GM19324 (cell line): Measurements from ENCODE around the gene CCT2.
"Not testable (repeated sequence)": the region's sequence is repeated elsewhere in the genome, so short reads cannot be mapped to it uniquely, and the experiment has no call there.

Source experiments
- ATAC-seq: cut with Tn5 transposase; IDR thresholded peaks from one replicate; pipeline ENCODE4 v1.9.1; 2021; ENCODE audit warnings: mild to moderate bottlenecking, moderate library complexity; ENCODE audit not compliant: unreplicated experiment, low FRiP score

Gene CCT2

DNA sequence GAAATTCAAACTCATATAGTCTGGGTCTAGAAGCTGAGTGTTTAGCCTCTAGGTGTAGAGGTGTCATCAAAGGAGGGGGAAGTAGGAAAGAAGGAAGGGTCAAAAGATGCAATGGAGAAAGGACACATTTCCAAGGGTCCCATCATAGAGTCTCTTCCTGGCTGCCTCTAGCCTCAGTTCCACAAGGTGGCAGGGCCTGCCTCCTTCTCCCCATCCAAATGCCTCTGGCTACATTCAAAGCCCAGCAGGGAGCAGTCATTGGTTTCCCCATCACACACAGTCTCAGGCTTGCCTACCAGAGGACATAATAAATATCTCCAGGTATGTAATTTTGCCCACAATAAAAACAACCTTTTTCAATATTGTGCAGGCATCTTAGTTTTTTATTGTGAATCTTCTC lies 2.1 kb upstream of the CCT2 start:
- no peak for ATAC-seq

DNA sequence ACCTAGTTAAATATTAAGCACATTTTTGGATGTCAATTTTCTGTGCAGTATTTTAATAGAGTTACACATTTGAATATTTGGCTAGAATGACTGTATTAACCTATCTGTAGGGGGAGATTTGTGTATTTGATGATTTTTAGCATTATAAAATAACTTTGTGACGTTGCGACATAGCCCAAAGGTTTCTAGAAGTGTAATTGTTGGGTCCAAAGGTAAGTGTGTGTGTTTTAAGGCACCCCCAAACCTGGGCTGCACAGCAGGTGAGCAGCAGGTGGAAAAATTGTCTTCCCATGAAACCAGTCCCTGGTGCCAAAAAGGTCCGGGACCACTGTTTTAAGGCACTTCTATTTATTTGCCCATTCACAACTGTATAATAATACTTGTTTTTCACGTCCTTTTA lies 3.3 kb downstream of the CCT2 start:
- ATAC-seq, result no peak

DNA sequence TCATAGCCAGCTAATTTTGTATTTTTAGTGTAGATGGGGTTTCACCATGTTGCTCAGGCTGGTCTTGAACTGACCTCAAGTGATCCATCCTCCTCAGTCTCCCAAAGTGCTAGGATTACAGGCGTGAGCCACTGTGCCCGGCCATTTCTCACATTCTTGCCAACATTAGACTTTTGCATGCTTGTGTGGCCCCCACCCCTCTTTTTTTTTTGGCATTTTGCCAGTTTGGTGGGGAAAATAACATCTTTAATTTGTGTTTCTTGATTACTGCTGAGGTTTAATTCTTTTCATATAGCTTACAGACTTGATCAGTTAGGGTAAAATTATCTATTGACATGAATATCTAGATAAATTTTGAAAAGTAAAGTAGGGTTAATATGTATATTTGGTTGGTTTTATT lies 3.8 kb downstream of the CCT2 start:
- ATAC-seq, result no peak

- ATAC-seq, result no peak
Observed at GRCh38 chr12:69595689-69596088, 10.4 kb downstream of the CCT2 start.

DNA sequence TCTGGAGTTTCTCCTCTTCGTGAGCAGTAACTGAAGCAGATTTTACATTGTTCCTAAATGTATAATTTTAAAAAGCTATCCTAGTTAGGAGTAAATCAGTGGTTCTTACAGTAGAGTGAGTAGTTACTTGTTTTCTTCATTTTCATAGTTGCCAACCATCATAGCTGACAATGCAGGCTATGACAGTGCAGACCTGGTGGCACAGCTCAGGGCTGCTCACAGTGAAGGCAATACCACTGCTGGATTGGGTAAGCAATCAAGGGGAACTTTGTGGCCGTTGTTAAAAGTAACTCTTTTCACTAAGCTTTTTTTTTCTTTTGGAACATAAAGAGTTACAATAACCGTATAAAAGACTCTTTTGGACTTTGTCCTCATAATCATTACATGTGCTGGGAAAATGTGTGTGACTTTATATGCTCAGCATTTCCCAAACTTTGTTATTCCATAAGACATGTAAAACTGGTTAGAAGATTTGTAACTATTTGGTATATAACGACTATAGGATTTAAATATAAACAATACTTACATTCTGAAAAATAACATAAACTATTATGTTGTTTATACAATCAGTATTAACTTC lies 13.0 kb downstream of the CCT2 start:
- ATAC-seq, result no peak

DNA sequence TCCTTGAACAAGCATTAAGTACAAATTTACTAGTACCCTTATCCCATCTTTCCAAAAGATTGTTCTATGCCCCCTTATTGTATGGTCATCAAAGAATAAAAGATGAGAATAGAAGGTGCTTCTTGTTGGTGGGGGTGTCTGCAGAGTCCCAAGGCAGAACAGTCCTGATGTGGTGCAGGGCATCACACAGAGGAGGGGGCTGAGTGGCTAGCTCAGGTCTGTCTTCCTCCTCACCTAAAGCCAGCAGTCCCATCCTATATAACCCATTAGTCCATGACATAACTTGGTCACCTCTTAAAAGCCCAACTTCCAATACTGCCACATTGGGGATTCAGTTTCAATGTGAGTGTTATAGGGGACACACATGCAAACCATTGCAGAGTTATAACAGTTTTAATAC lies 15.5 kb downstream of the CCT2 start:
- no peak for ATAC-seq

- no peak for ATAC-seq
Observed at GRCh38 chr12:69601962-69602685, 16.9 kb downstream of the CCT2 start.

GRCh38 chr12:69602954-69603353 lies 17.7 kb downstream of the CCT2 start:
- no peak for ATAC-seq

DNA sequence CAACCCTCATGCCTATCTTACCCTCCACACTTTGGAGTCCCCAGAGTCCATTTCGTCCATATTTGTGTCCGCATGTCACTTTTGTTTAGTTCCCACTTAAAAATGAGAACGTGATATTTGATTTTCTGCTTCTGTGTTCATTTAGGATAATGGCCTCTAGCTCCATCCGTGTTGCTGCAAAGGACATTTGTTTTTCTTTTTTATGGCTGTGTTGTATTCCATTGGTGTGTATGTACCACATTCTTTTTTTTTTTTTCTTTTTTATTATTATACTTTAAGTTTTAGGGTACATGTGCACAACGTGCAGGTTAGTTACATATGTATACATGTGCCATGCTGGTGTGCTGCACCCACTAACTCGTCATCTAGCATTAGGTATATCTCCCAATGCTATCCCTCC lies 18.3 kb downstream of the CCT2 start:
- not testable (repeated sequence) for ATAC-seq

GRCh38 chr12:69604275-69604674 lies 19.0 kb downstream of the CCT2 start:
- ATAC-seq, result not testable (repeated sequence)

GRCh38 chr12:69608114-69608513 lies 22.9 kb downstream of the CCT2 start:
- no peak for ATAC-seq

- ATAC-seq, result no peak
Observed at GRCh38 chr12:69610126-69610525, 24.9 kb downstream of the CCT2 start.

GRCh38 chr12:69610729-69611128 lies 25.5 kb downstream of the CCT2 start, which contains the start of gene LRRC10:
TSS of gene LRRC10 (minus strand) at chr12:69610907. CDS start at chr12:69610838, 69 bp downstream.
- ATAC-seq, result no peak

GRCh38 chr12:69613351-69613750 lies 28.1 kb downstream of the CCT2 start:
- ATAC-seq, result no peak

GRCh38 chr12:69616025-69616424 lies 30.8 kb downstream of the CCT2 start:
- ATAC-seq, result no peak

GRCh38 chr12:69619050-69619449 lies 33.8 kb downstream of the CCT2 start:
- no peak for ATAC-seq

DNA sequence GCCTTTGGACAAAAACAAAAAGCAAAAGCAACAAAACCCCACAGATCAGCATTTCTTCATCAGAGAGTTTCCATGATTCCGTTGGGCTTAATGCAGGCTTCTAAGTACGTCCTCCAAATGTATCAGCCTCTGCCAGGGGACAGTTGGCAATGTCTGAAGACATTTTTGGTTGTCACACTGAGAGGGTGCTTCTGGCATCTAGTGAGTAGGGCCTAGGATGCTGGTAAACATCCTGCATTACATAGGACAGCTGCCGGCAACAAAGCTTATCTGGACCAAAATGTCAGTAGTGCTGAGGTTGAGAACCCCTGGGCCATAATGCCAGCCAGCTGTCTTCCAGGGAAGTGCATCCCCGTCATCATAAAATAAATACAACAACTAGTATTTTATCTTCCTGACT lies 34.8 kb downstream of the CCT2 start:
- no peak for ATAC-seq

DNA sequence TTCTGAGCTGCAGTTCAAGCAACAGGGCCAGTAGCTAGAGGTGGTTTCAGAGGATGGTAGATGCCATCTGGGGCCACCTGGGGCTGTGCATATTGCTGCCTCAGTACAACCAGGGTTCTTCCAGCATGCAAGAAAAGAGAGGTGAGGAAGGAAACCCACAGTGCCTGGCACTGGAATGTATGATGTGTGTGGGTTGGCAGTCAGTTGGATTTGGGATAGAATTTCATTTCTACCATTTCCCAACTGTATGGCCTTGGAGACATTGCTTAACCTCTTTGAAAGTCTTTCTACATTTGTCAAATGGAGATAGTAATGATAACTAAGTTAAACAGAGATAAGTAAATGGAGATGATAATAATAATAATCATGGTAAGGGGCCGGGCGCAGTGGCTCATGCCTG lies 35.7 kb downstream of the CCT2 start:
- no peak for ATAC-seq

- ATAC-seq, result no peak
Observed at GRCh38 chr12:69621551-69621950, 36.3 kb downstream of the CCT2 start.

GRCh38 chr12:69623970-69624369 lies 38.7 kb downstream of the CCT2 start:
- no peak for ATAC-seq

- no peak for ATAC-seq
Observed at GRCh38 chr12:69627501-69627900, 42.2 kb downstream of the CCT2 start.

DNA sequence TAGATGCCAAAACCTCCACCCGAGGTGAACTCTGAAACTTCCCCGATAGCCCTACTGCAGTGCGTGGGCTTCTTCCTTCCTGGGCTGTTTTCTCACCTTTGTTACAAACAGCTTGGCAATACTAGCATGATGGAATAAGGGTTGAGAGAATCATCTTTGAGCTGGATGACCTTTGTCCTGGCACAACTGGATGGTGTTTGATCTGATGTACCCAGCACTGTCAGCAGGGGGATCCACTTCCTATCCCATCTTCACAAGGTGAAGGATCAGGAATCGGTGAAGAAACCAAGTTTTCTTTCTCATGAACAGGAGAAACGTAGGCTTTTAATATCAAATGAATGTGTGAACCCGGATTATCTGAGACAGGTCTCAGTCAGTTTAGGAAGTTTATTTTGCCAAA lies 44.9 kb downstream of the CCT2 start:
- no peak for ATAC-seq
